T-helper 2 cell (primary cell): ENCODE data around the gene MYOM1.

Source experiments
- DNase-seq, 5 experiments: peaks; one replicate each; pipeline versions ENCODE4 v3.0.0 to v3.0.0-alpha.2; 2012 to 2022

The MYOM1 gene

DNA sequence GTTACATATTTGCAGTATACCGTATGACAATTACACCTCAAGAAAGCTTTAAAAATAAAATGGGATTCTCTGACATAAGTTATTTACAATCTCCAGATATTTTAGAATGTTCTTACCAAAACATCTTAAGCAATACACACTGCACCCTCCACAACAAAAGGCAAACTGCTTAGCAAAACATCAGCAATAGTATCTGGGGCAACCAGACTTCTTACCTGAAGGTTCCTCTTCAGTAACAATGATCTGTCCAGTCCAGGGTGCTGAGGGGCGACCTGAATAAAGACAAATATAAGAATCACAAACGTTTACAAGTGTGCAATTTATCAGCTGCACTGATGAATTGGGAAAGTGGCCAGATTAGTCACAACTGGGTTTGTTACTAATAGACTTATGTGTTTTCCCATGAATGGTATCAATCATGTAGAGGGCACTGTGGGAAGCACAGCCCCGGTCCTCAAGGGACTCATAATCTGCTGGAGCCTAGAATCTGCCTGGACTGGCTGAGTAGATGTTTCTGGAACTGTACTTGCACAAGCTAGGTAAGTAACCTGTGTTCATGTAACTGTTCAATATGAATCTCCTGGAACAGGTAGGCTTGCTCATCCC lies 70.7 kb downstream of the MYOM1 start:
- no peak for DNase-seq

GRCh38 chr18:3147935-3148554 lies 71.7 kb downstream of the MYOM1 start:
- no peak for DNase-seq

DNA sequence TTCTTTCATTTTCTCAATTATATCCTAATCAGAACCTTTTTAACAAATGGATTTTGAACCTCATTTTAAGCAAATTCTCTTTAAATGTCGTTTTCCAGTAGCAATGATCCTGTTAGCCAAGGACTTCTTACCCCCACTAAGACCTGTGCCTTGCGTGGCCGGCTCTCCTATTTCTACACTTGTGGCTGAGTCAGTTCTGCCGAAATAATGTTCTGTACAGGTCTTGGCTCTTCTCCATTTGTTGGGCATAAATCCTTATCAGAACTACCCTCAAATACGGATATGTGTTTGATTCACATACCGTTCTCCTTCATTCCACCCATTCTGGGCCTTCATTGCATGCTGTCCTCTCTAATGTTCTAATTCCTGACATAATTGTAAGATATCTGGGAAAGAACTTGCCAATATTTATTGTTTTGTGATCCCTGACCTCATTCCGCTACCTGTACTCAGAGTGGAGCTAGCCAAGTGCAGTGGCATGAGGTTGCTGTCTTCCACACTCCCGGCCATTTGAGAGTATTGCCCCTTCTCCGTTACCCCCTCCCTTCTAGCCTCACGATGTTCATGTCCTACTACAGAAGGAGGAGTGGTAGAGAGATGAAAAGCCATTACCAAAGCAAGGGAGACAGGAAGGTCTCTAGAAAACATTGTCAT lies 78.7 kb downstream of the MYOM1 start:
- DNase-seq, result no peak

DNA sequence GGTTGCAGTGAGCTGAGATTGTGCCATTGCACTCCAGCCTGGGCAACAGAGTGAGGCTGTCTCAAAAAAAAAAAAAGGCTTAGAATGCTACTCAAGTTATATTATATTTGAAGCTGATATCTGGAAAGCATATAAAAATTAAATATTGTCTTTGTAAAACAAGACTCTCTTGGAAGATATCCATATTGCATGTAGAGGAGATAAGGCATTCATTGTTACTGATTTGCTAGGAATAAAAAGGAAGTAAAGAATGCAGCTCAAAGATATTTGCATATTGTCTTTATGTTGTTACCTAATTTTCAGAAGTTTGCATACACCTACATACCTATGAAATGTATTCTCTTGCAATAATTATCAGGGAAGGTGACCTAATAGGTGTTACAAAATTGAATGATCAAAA lies 79.4 kb downstream of the MYOM1 start:
- DNase-seq, result no peak

- no peak for DNase-seq
These were observed 80.4 kb downstream of the MYOM1 start for GRCh38 chr18:3139406-3139805.

- no peak for DNase-seq
These were observed 81.3 kb downstream of the MYOM1 start for GRCh38 chr18:3138274-3138975.

DNA sequence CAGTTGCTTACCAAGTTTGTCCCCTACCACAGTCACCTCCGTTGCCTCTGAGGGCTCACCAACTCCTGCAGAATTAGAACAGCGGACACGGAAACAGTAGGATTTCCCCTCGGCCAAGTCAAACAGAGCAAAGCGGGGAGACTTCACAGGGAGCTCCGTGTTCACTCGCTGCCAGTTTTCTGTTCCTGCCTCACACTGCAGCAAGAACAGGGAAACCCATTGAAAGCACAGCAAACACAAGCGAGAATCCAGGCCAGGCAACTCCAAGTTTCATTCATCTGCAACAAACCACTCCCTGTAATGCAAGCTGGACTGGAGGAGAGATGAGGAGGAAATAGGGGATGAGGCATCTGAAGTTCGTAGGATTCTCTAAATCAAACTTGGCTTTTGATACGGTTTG lies 84.2 kb downstream of the MYOM1 start:
- no peak for DNase-seq

DNA sequence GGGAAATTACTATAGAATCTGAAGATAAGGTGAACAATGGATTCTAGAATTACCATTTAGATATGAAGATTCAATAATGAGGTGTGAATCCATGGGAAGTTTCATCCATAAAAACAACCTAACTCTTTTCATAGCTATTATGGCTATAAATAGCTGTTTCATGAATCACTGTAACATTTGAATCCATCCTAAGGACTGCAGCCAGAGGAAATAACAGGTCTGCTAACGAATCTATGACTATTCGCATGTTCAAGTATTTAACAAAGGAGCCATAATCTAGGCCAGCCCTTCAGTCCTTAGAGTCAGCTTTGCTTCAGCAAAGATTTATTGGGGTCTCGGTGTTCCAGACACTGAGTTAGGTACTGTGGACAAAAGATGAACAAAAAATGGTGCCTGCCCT lies 87.1 kb downstream of the MYOM1 start:
- no peak for DNase-seq

DNA sequence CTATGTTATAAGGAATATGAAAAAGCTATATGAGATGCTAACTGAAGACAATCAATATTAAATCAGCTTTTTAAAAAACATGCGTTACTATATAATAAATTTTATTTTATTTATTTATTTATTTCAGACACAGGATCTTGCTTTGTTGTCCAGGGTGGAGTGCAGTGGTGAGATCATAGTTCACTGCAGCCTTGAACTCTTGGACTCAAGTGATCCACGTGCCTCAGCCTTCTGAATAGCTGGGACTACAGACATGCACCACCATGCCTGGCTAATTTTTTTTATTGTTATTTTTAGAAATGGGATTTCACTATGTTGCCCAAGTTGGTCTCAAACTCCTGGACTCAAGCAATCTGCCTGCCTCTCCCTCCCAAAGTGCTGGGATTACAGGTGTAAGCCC lies 89.4 kb downstream of the MYOM1 start:
- no peak for DNase-seq

- DNase-seq, result peak; percentile 52 to 88 (median 66)
These were observed 90.5 kb downstream of the MYOM1 start for GRCh38 chr18:3129053-3129864.

- DNase-seq, result no peak
These were observed 93.2 kb downstream of the MYOM1 start for GRCh38 chr18:3126457-3127097.

DNA sequence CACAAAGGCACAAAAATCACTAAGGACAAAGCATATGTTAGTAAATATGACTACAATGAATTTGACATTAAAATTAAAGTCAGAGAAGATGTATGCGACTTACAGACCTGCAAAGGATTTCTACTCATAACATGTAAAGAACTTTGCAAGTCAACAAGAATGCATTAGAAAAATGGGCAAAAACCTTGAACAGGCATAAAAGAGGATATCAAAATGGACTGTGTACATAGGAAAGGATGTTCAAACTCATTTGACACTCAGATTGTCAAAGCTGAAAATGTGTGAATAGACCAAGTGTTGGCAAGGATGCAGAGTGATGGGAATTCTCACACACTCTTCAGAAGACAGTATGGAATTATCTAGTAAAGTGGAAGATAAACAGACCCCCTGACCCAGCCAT lies 94.9 kb downstream of the MYOM1 start:
- no peak for DNase-seq

- DNase-seq, result no peak
These were observed 96.9 kb downstream of the MYOM1 start for GRCh38 chr18:3122851-3123250.

DNA sequence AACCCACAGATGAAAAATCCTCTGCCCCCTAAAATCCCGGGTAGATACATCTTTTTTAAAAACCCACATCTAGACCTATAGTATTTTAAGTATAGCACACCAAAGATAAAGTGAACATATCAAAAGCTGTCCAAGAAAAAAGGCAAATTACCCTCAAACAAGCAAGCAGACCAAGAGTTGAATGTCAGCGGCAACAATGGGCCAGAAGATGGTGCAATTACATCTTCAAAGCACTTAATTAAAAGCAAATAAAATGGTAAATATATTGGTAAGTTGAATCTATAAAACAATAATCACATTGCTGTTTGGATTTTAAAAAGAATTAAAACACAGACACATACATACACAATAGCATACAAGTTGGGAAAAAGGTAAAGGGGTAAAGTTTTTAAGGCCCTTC lies 98.5 kb downstream of the MYOM1 start:
- no peak for DNase-seq

- no peak for DNase-seq
These were observed 99.4 kb downstream of the MYOM1 start for GRCh38 chr18:3120356-3120755.

- DNase-seq, result no peak
These were observed 100.1 kb downstream of the MYOM1 start for GRCh38 chr18:3119401-3120341.

DNA sequence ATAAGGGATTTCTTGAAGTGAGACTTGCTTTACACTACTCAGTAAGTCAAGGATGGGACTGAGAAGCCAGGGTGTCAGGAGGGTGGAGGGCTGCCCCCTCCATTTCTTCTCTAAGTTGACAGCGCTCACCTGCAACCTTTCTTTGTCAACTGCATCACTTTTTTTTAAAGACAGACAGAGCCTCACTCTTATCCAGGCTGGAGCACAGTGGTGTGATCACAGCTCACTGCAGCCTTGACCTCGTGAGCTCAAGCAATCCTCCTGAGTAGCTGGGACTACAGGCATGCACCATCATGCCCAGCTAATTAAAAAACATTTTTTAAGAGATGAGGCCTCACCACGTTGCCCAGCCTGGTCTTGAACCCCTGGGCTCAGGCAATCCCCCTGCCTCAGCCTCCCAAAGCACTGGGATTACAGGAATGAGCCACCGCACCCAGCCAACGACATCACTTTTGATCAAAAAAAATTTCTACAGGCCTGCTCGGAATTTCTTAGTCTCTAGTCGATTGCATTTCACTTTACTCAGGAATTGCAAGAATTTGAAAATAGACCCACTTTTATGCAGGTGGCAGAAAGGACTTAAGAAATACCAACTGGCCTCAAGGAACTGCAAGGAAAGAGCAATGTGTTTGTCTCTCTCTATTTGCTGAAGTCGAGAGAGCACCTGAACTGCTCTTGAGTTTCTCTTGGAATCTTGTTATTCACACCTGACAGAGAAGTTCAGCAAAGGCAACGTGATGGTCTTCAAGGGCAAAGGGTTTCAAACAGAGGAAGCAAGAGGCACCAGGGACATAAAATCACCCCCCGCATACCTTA lies 101.4 kb downstream of the MYOM1 start:
- no peak for DNase-seq

GRCh38 chr18:3117493-3118192 lies 102.1 kb downstream of the MYOM1 start:
- no peak for DNase-seq

GRCh38 chr18:3115447-3116030 lies 104.2 kb downstream of the MYOM1 start:
- no peak for DNase-seq
